HepG2 (cell line): ENCODE measurements around the gene BRD2. TPM values are rescaled to one million over a fixed set of nuclear protein-coding genes. Genes with fewer than 3 reads are reported as not detected.

Experiments used
- FOXK1 ChIP-seq: sonication (generic); formaldehyde crosslinking; IDR thresholded peaks from 2 replicates; pipeline ENCODE4 v1.4.0; 2020; ENCODE audit warnings: low read depth, missing genetic modification reagents, borderline replicate concordance
- HNF1A ChIP-seq, 2 experiments: sonication (generic) in 1 of 2; formaldehyde crosslinking in 1 of 2; IDR thresholded peaks; 2 replicates each; pipeline versions ENCODE4 v1.4.0 to v1.6.1; 2016 to 2020; ENCODE audit warnings: borderline replicate concordance in 1 of 2, low read depth in 1 of 2, mild to moderate bottlenecking in 1 of 2, missing genetic modification reagents in 1 of 2
- IKZF5 ChIP-seq: IDR thresholded peaks from 2 replicates; pipeline ENCODE4 v1.6.1; 2018; ENCODE audit warnings: missing genetic modification reagents, mild to moderate bottlenecking, missing compliant biosample characterization
- NFAT5 ChIP-seq: sonication (generic); formaldehyde crosslinking; IDR thresholded peaks from 2 replicates; pipeline ENCODE4 v1.4.0; 2020; ENCODE audit warnings: missing genetic modification reagents
- RBFOX2 ChIP-seq: fragments of 200-400 bp; formaldehyde crosslinking; IDR thresholded peaks from 2 replicates; pipeline ENCODE4 v1.6.1; 2017; ENCODE audit warnings: low read depth, mild to moderate bottlenecking, low read length
- SMC3 ChIP-seq: IDR thresholded peaks from 2 replicates; pipeline ENCODE4 v1.6.1; 2011; ENCODE audit warnings: low read length, improper control_type of control experiment
- polyA plus RNA-seq, 8 experiments: library from polyadenylated mRNA; depleted of rRNA in 3 of 8; stranded (reverse) in 7 of 8; unstranded in 1 of 8; fragments of >200 nt; fragmentation: Illumina TruSeq in 4 of 8; extraction: Trizol in 4 of 8; gene quantifications; 2 replicates each; pipeline versions ENCODE4 v1.2.1 to v1.2.3, GENCODE V29; 2011 to 2016; ENCODE audit warnings: low read depth in 4 of 8, missing spikeins in 1 of 8, mixed read lengths in 1 of 8; ENCODE audit not compliant: insufficient read depth in 1 of 8
- total RNA-seq, 5 experiments: library from RNA; depleted of rRNA; stranded (reverse); fragments of >200 nt; fragmentation: Illumina TruSeq; extraction: Trizol; gene quantifications; 2 replicates each; pipeline ENCODE4 v1.2.3, GENCODE V29; 2016; ENCODE audit warnings: low read depth in 1 of 5

Gene BRD2
- total and polyA plus RNA-seq, 2 of the 13 experiments (the other 11 are each of a cell fraction or from before 2014, with no cell fraction given): 143 to 202 TPM

GRCh38 chr6:32977953-32978324 lies 9.5 kb downstream of the BRD2 start (continued):
- TF ChIP-seq HNF1A (IDR thresholded peaks at IDR 0.05; ENCODE audit: low read depth): no peak
- no peak for TF ChIP-seq HNF1A (CRISPR knock-in tag; IDR thresholded peaks at IDR 0.05; ENCODE audit: borderline replicate concordance)
- TF ChIP-seq FOXK1 (CRISPR knock-in tag): no peak
- TF ChIP-seq IKZF5 (CRISPR knock-in tag): no peak
- TF ChIP-seq NFAT5: no peak
- peak; percentile 71 for TF ChIP-seq RBFOX2
- no peak for TF ChIP-seq SMC3
- TF ChIP-seq, all 625 proteins: peak for 8
